Endothelial cell of umbilical vein (primary cell): ENCODE results near the gene AVPR1A. TPM values are rescaled to one million over a fixed set of nuclear protein-coding genes. Genes with fewer than 3 reads are reported as not detected.

Experiments used
- BruUV-seq: library from RNA; stranded (reverse); fragments of 400-500 nt; replicated peaks from 2 replicates; lab custom pipeline; 2021; lab: Mats Ljungman, UMichigan
- CTCF ChIA-PET: fragments of 300-600, 350-600 bp; sonication (Branson Sonifier 250); formaldehyde crosslinking; loops from one replicate; lab custom pipeline; 2021; ENCODE audit warnings: antibody characterized with exemption, inconsistent platforms; lab: Charles Lee
- POLR2A ChIA-PET: fragments of 300-600, 350-600 bp; sonication (Branson Sonifier 250); formaldehyde crosslinking; loops from one replicate; lab custom pipeline; 2021; ENCODE audit warnings: antibody characterized with exemption, inconsistent platforms; lab: Charles Lee
- DNase-seq: peaks from one replicate; pipeline ENCODE4 v3.0.0-alpha.2; 2011; ENCODE audit warnings: low read depth, low spot score
- FAIRE-seq: peaks from 2 replicates; lab custom pipeline; 2011; peaks lifted over from hg19 to GRCh38; lab: Jason Lieb, UNC
- H2AFZ ChIP-seq: 2 replicates; pipeline ENCODE4 v1.6.0; 2012; ENCODE audit warnings: low read depth, low read length, control low read depth, inconsistent platforms
- H3K27ac ChIP-seq: 2 replicates; pipeline ENCODE4 v1.5.1; 2011; ENCODE audit warnings: low read depth, mild to moderate bottlenecking, control low read depth, low read length, moderate library complexity; ENCODE audit not compliant: insufficient read depth
- H3K27me3 ChIP-seq, 2 experiments: 2 replicates each; pipeline versions ENCODE4 v1.6.0 to v1.6.1; 2011; ENCODE audit warnings: low read length in 2 of 2, mixed read lengths in 1 of 2; ENCODE audit not compliant: control insufficient read depth in 2 of 2, insufficient read depth in 2 of 2
- H3K36me3 ChIP-seq, 2 experiments: 2 replicates in 1 of 2; 3 replicates in 1 of 2; pipeline ENCODE4 v1.5.1; 2011; ENCODE audit warnings: low read length in 2 of 2, mild to moderate bottlenecking in 1 of 2, moderate library complexity in 1 of 2; ENCODE audit not compliant: control insufficient read depth in 2 of 2, insufficient read depth in 2 of 2; ENCODE audit errors: extremely low read depth in 1 of 2
- H3K4me1 ChIP-seq: 3 replicates; pipeline ENCODE4 v1.5.1; 2011; ENCODE audit warnings: mild to moderate bottlenecking, low read length; ENCODE audit not compliant: control insufficient read depth, insufficient read depth; ENCODE audit errors: extremely low read depth
- H3K4me2 ChIP-seq: 2 replicates; pipeline ENCODE4 v1.6.1; 2011; ENCODE audit warnings: low read length, control low read depth, mixed read lengths; ENCODE audit not compliant: insufficient read depth
- H3K4me3 ChIP-seq, 3 experiments: fragments of 200-600 bp in 1 of 3; sonication (generic), shearing (Covaris generic) in 1 of 3; replicated peaks in 1 of 3; 2 replicates each; pipeline ENCODE4 v1.5.1; 2011 to 2016; ENCODE audit warnings: control low read depth in 3 of 3, low read length in 3 of 3, mild to moderate bottlenecking in 2 of 3, inconsistent platforms in 1 of 3, low read depth in 1 of 3, moderate library complexity in 1 of 3; ENCODE audit not compliant: insufficient read depth in 1 of 3
- H3K79me2 ChIP-seq: 2 replicates; pipeline ENCODE4 v1.6.0; 2012; ENCODE audit warnings: low read length, inconsistent platforms; ENCODE audit not compliant: control insufficient read depth, insufficient read depth
- H3K9ac ChIP-seq: replicated peaks from 2 replicates; pipeline ENCODE3; 2011; ENCODE audit warnings: low read length, control low read depth; ENCODE audit not compliant: insufficient read depth; ENCODE audit errors: extremely low read depth
- H3K9me1 ChIP-seq: replicated peaks from 3 replicates; pipeline ENCODE4 v1.6.0; 2011; ENCODE audit warnings: mild to moderate bottlenecking, low read length; ENCODE audit not compliant: control insufficient read depth, insufficient read depth; ENCODE audit errors: extremely low read depth
- H3K9me3 ChIP-seq: replicated peaks from 2 replicates; pipeline ENCODE4 v1.5.1; 2012; ENCODE audit warnings: low read length, inconsistent platforms; ENCODE audit not compliant: control insufficient read depth, insufficient read depth
- H4K20me1 ChIP-seq: replicated peaks from 2 replicates; pipeline ENCODE3; 2011; ENCODE audit warnings: mild to moderate bottlenecking, low read length; ENCODE audit not compliant: control insufficient read depth, insufficient read depth; ENCODE audit errors: extremely low read depth
- CTCF ChIP-seq, 2 donors: IDR thresholded peaks; 1 replicate in 1 of 2; 2 replicates in 1 of 2; pipeline ENCODE4 v1.5.1; 2011; ENCODE audit warnings: low read length in 2 of 2, mild to moderate bottlenecking in 2 of 2, moderate library complexity in 2 of 2, control low read depth in 1 of 2, inconsistent platforms in 1 of 2, low read depth in 1 of 2; ENCODE audit not compliant: insufficient read depth in 1 of 2; ENCODE audit errors: extremely low read depth in 1 of 2
- EZH2 ChIP-seq: IDR thresholded peaks from 2 replicates; pipeline ENCODE4 v1.6.1; 2012; ENCODE audit warnings: borderline replicate concordance, low read depth, mild to moderate bottlenecking, moderate library complexity, low read length, inconsistent platforms; ENCODE audit not compliant: severe bottlenecking
- FOS ChIP-seq: IDR thresholded peaks from 2 replicates; pipeline ENCODE4 v1.6.1; 2011; ENCODE audit warnings: mild to moderate bottlenecking, low read length, moderate library complexity, borderline replicate concordance; ENCODE audit not compliant: insufficient read depth
- GATA2 ChIP-seq: IDR thresholded peaks from 2 replicates; pipeline ENCODE4 v1.7.0; 2011; ENCODE audit warnings: low read depth, mild to moderate bottlenecking, moderate library complexity, mixed read lengths, low read length; ENCODE audit not compliant: insufficient read length, insufficient read depth
- JUN ChIP-seq: IDR thresholded peaks from 2 replicates; pipeline ENCODE4 v1.6.1; 2011; ENCODE audit warnings: borderline replicate concordance, low read depth; ENCODE audit not compliant: insufficient read length, insufficient read depth
- MAX ChIP-seq: IDR thresholded peaks from 2 replicates; pipeline ENCODE4 v1.6.1; 2011; ENCODE audit not compliant: insufficient read depth, insufficient read length
- MYC ChIP-seq: IDR thresholded peaks from one replicate; pipeline ENCODE4 v1.6.1; 2011; ENCODE audit warnings: mild to moderate bottlenecking, low read depth, low read length
- POLR2A ChIP-seq: IDR thresholded peaks from 2 replicates; pipeline ENCODE4 v1.6.1; 2012; ENCODE audit warnings: low read depth, mild to moderate bottlenecking, control low read depth, low read length
- POLR2AphosphoS5 ChIP-seq: IDR thresholded peaks from 2 replicates; pipeline ENCODE4 v1.6.1; 2012; ENCODE audit warnings: low read depth, mild to moderate bottlenecking, control low read depth, low read length, moderate library complexity; ENCODE audit not compliant: insufficient read depth
- dilution Hi-C: fragments of 300-500 bp; cut with MboI; formaldehyde crosslinking; loops from one replicate; pipeline ENCODE4 v1.15.0; 2019; ENCODE audit warnings: low sequenced_read_pairs; ENCODE audit not compliant: extremely low pct_ligation_motif_present
- intact Hi-C: fragments of 100-400 bp; cut with micrococcal nuclease; formaldehyde crosslinking; loops from one replicate; pipeline ENCODE4 v1.10.0; 2022
- polyA plus RNA-seq, 4 experiments: library from polyadenylated mRNA; depleted of rRNA in 3 of 4; stranded (reverse) in 3 of 4; unstranded in 1 of 4; fragments of >200 nt; gene quantifications; 2 replicates each; pipeline versions ENCODE4 v1.2.1 to v1.2.3, GENCODE V29; 2011 to 2012; ENCODE audit warnings: missing spikeins in 1 of 4
- total RNA-seq: library from RNA; stranded (reverse); gene quantifications from 2 replicates; pipeline ENCODE4 v1.2.3, GENCODE V29; 2021

The AVPR1A gene
- total and polyA plus RNA-seq, 2 donors (not counting 3 experiments of a cell fraction or from before 2014, with no cell fraction given) = not detected

- no TSS peak for BruUV-seq
- Histone ChIP-seq H3K4me3 (no peak overlapping the region), H3K9me1 (no peaks in the 10 kb centered on the region), H3K27me3 (peaks cover 32 to 69% of the 10 kb centered on the region in 2 experiments), H3K27ac (no peak overlapping the region), H3K9me3 (no peaks in the 10 kb centered on the region), H3K36me3 (no peaks in the 10 kb centered on the region), H2AFZ (no peak overlapping the region), H3K79me2 (no peaks in the 10 kb centered on the region), H3K4me1 (no peaks in the 10 kb centered on the region), H4K20me1 (no peaks in the 10 kb centered on the region), H3K9ac (no peak overlapping the region), H3K4me2 (no peak overlapping the region)
- intact Hi-C loops = loop anchor here (5.0 kb wide), 1 partner anchor 272 kb away; no protein-coding TSS in a partner anchor
- TF ChIP-seq JUN (no peak), CTCF (IDR thresholded peaks at IDR 0.05; ENCODE audit: extremely low read depth in 1 of 2, insufficient read depth in 1 of 2, low read depth in 1 of 2, low read length in 2 of 2) (no peak), POLR2A (no peak), GATA2 (no peak), MAX (no peak), MYC (no peak), POLR2AphosphoS5 (no peak), EZH2 (no peak), FOS (no peak)
- ChIA-PET POLR2A (no interaction called here), CTCF (interaction anchor here (0.8 to 2.4 kb wide), 6 partner anchors 13 to 652 kb away, joined by 3 to 10 read pairs (median 10); no protein-coding TSS in a partner anchor)
- FAIRE-seq (no peak), DNase-seq (no peak)
- dilution Hi-C loops = no loop called here
These were observed 890 bp downstream of the AVPR1A start for GRCh38 chr12:63149909-63150712.
